HepG2 (cell line): ENCODE measurements around the gene UBE2G2. TPM values are rescaled to one million over a fixed set of nuclear protein-coding genes. Genes with fewer than 3 reads are reported as not detected.

Experiments used
- ATAC-seq: fragments of 200-7000 bp; cut with Tn5 transposase; 3 replicates; pipeline ENCODE4 v1.9.1; 2020; ENCODE audit warnings: mild to moderate bottlenecking, moderate library complexity
- BruUV-seq: library from RNA; stranded (reverse); fragments of 400-500 nt; replicated peaks from 2 replicates; lab custom pipeline; 2021; lab: Mats Ljungman, UMichigan
- CTCF ChIA-PET: fragments of 300-600 bp; formaldehyde crosslinking; extraction: SDS; loops from one replicate; lab custom pipeline; 2021; ENCODE audit warnings: low total read pairs, inconsistent platforms, low intra/inter-chr PET ratio; lab: Yijun Ruan, JAX
- POLR2A ChIA-PET: fragments of 350-600 bp; sonication (Branson Sonifier 250); formaldehyde crosslinking; loops from one replicate; lab custom pipeline; 2020; ENCODE audit warnings: antibody characterized with exemption, inconsistent platforms; lab: Yijun Ruan, JAX
- DNase-seq: peaks from one replicate; pipeline ENCODE4 v3.0.0-alpha.2; 2015; ENCODE audit warnings: low spot score
- FAIRE-seq: peaks from 3 replicates; lab custom pipeline; 2011; peaks lifted over from hg19 to GRCh38; lab: Jason Lieb, UNC
- H2AFZ ChIP-seq: one replicate; pipeline ENCODE4 v1.6.1; 2011; ENCODE audit warnings: low read length, inconsistent platforms
- H3K27ac ChIP-seq: fragments of 300-600 bp; 3 replicates; pipeline ENCODE4 v1.8.0; 2011; ENCODE audit warnings: mixed run types, mild to moderate bottlenecking, mixed read lengths, low read length, inconsistent platforms; ENCODE audit not compliant: insufficient read depth; ENCODE audit errors: extremely low read length
- H3K27me3 ChIP-seq, 2 experiments: fragments of 200-600 bp in 1 of 2; 2 replicates in 1 of 2; 3 replicates in 1 of 2; pipeline versions ENCODE4 v1.6.0 to v1.8.0; 2011; ENCODE audit warnings: low read length in 2 of 2, mild to moderate bottlenecking in 2 of 2, moderate library complexity in 2 of 2, inconsistent platforms in 1 of 2; ENCODE audit not compliant: insufficient read depth in 2 of 2, control insufficient read depth in 1 of 2
- H3K36me3 ChIP-seq, 2 experiments: fragments of 200-600 bp in 1 of 2; replicated peaks in 1 of 2; 2 replicates in 1 of 2; 3 replicates in 1 of 2; pipeline versions ENCODE4 v1.5.1 to v1.8.0; 2011; ENCODE audit warnings: low read length in 2 of 2, inconsistent platforms in 1 of 2; ENCODE audit not compliant: insufficient read depth in 2 of 2, control insufficient read depth in 1 of 2
- H3K4me1 ChIP-seq: 2 replicates; pipeline ENCODE4 v1.5.1; 2012; ENCODE audit warnings: low read length, inconsistent platforms; ENCODE audit not compliant: insufficient read depth
- H3K4me2 ChIP-seq: 2 replicates; pipeline ENCODE4 v1.6.0; 2011; ENCODE audit warnings: low read depth, low read length, inconsistent platforms
- H3K4me3 ChIP-seq, 3 experiments: fragments of 200-600 bp in 1 of 3; sonication (generic), shearing (Covaris generic) in 1 of 3; replicated peaks in 1 of 3; 2 replicates each; pipeline ENCODE4 v1.5.1; 2011 to 2016; ENCODE audit warnings: low read length in 3 of 3, inconsistent platforms in 2 of 3, low read depth in 2 of 3, mild to moderate bottlenecking in 2 of 3, control low read depth in 1 of 3, mixed read lengths in 1 of 3; ENCODE audit not compliant: insufficient read depth in 1 of 3
- H3K79me2 ChIP-seq: one replicate; pipeline ENCODE4 v1.6.1; 2011; ENCODE audit warnings: low read length, inconsistent platforms; ENCODE audit not compliant: insufficient read depth
- H3K9ac ChIP-seq: 2 replicates; pipeline ENCODE4 v1.6.0; 2011; ENCODE audit warnings: mild to moderate bottlenecking, low read depth, low read length, inconsistent platforms; ENCODE audit not compliant: insufficient read depth
- H3K9me3 ChIP-seq: 2 replicates; pipeline ENCODE4 v1.5.1; 2012; ENCODE audit warnings: mild to moderate bottlenecking, low read length
- H4K20me1 ChIP-seq: 2 replicates; pipeline ENCODE4 v1.6.0; 2011; ENCODE audit warnings: inconsistent platforms, mild to moderate bottlenecking, low read length, moderate library complexity; ENCODE audit not compliant: insufficient read depth
- ADNP ChIP-seq: sonication (generic); formaldehyde crosslinking; IDR thresholded peaks from 2 replicates; pipeline ENCODE4 v1.4.0; 2020; ENCODE audit warnings: missing genetic modification reagents
- DRAP1 ChIP-seq: IDR thresholded peaks from 2 replicates; pipeline ENCODE4 v1.6.1; 2016; ENCODE audit warnings: missing genetic modification reagents, missing compliant biosample characterization
- ETV6 ChIP-seq: sonication (generic); formaldehyde crosslinking; conservative IDR thresholded peaks from 2 replicates; pipeline ENCODE4 v1.4.0; 2020; ENCODE audit warnings: missing genetic modification reagents
- FOXK2 ChIP-seq: fragments of 450-650 bp; IDR thresholded peaks from 2 replicates; pipeline ENCODE4 v1.6.1; 2016
- MYPOP ChIP-seq: sonication (generic); formaldehyde crosslinking; IDR thresholded peaks from 2 replicates; pipeline ENCODE4 v1.8.1; 2023; ENCODE audit warnings: mild to moderate bottlenecking, moderate library complexity, missing genetic modification reagents
- POLR2G ChIP-seq: fragments of 200-400 bp; formaldehyde crosslinking; IDR thresholded peaks from 2 replicates; pipeline ENCODE4 v1.6.1; 2018; ENCODE audit warnings: mild to moderate bottlenecking, low read depth, low read length, moderate library complexity
- RAD21 ChIP-seq: fragments of 450-650 bp; formaldehyde crosslinking; IDR thresholded peaks from 2 replicates; pipeline ENCODE4 v1.5.0; 2020; ENCODE audit warnings: mild to moderate bottlenecking
- TBX2 ChIP-seq: sonication (generic); formaldehyde crosslinking; IDR thresholded peaks from 2 replicates; pipeline ENCODE4 v1.5.0; 2020; ENCODE audit warnings: missing genetic modification reagents, mild to moderate bottlenecking, borderline replicate concordance
- ZNF30 ChIP-seq: sonication (generic); formaldehyde crosslinking; IDR thresholded peaks from 2 replicates; pipeline ENCODE4 v1.5.0; 2020; ENCODE audit warnings: mild to moderate bottlenecking, missing genetic modification reagents
- ZNF558 ChIP-seq: sonication (generic); formaldehyde crosslinking; IDR thresholded peaks from 2 replicates; pipeline ENCODE4 v1.9.0; 2022; ENCODE audit warnings: mild to moderate bottlenecking, missing genetic modification reagents, borderline replicate concordance
- ZNF652 ChIP-seq: IDR thresholded peaks from 2 replicates; pipeline ENCODE4 v1.6.1; 2016; ENCODE audit warnings: low read depth, borderline replicate concordance
- WGBS: methylation state at CpG from one replicate; pipeline ENCODE4 v1.1.6; 2017; ENCODE audit warnings: low lambda C conversion rate; 5-methylcytosine and 5-hydroxymethylcytosine counted together
- in situ Hi-C: cut with HindIII; loops from 2 replicates; pipeline ENCODE4 v1.10.0; 2017; ENCODE audit warnings: low pct_unique_long_range_greater_than_20kb; ENCODE audit not compliant: extremely low pct_ligation_motif_present
- intact Hi-C: fragments of 100-400 bp; cut with micrococcal nuclease; formaldehyde crosslinking; loops from one replicate; pipeline ENCODE4 v1.10.0; 2022; ENCODE audit not compliant: unreplicated experiment
- polyA plus RNA-seq, 8 experiments: library from polyadenylated mRNA; depleted of rRNA in 3 of 8; stranded (reverse) in 7 of 8; unstranded in 1 of 8; fragments of >200 nt; fragmentation: Illumina TruSeq in 4 of 8; extraction: Trizol in 4 of 8; gene quantifications; 2 replicates each; pipeline versions ENCODE4 v1.2.1 to v1.2.3, GENCODE V29; 2011 to 2016; ENCODE audit warnings: low read depth in 4 of 8, missing spikeins in 1 of 8, mixed read lengths in 1 of 8; ENCODE audit not compliant: insufficient read depth in 1 of 8
- total RNA-seq, 5 experiments: library from RNA; depleted of rRNA; stranded (reverse); fragments of >200 nt; fragmentation: Illumina TruSeq; extraction: Trizol; gene quantifications; 2 replicates each; pipeline ENCODE4 v1.2.3, GENCODE V29; 2016; ENCODE audit warnings: low read depth in 1 of 5

The UBE2G2 gene
- total and polyA plus RNA-seq, 2 of the 13 experiments (the other 11 are each of a cell fraction or from before 2014, with no cell fraction given) = 55.4 to 92.0 TPM

GRCh38 chr21:44741921-44742320 is 59.7 kb downstream of the UBE2G2 start:
- H3K4me2 ChIP-seq = no peak overlapping the region
- no peaks in the 10 kb centered on the region for H3K79me2 ChIP-seq
- DNase-seq = no peak
- ChIA-PET CTCF (no interaction called here), POLR2A (interaction anchor here (1.1 kb wide), 1 partner anchor 232 kb away, joined by 3 read pairs; no protein-coding TSS in a partner anchor)
- TF ChIP-seq ZNF30 (CRISPR knock-in tag) = no peak
- no peak for TF ChIP-seq ETV6 (CRISPR knock-in tag)
- TF ChIP-seq POLR2G = no peak
- TF ChIP-seq ADNP (CRISPR knock-in tag) = no peak
- TF ChIP-seq RAD21 (CRISPR knock-in tag) = no peak
- no peak for TF ChIP-seq FOXK2
- TF ChIP-seq MYPOP (CRISPR knock-in tag) = no peak
- no peak for TF ChIP-seq DRAP1 (CRISPR knock-in tag)
- TF ChIP-seq ZNF652 (CRISPR knock-in tag) = no peak
- no peak for TF ChIP-seq ZNF558
- TF ChIP-seq TBX2 (CRISPR knock-in tag) = no peak
- peaks cover 3% of the 10 kb centered on the region for H3K4me1 ChIP-seq
- peaks cover 3 to 10% of the 10 kb centered on the region in 2 experiments; a peak in 4 of 5 replicates for H3K27me3 ChIP-seq
- no peak overlapping the region for H2AFZ ChIP-seq
- no peak overlapping the region for H3K4me3 ChIP-seq
- no peak for ATAC-seq
- H3K9me3 ChIP-seq = no peaks in the 10 kb centered on the region
- WGBS = 72% methylated on average over 3 of the region's 3 CpGs
- H3K9ac ChIP-seq = no peak overlapping the region
- no peaks in the 10 kb centered on the region for H4K20me1 ChIP-seq
- intact Hi-C loops (loop anchor here (5.0 kb wide), 1 partner anchor 230 kb away; no protein-coding TSS in a partner anchor), in situ Hi-C loops (no loop called here)
- FAIRE-seq = no peak
- H3K27ac ChIP-seq = no peak overlapping the region
- no TSS peak for BruUV-seq
- H3K36me3 ChIP-seq = no peaks in the 10 kb centered on the region
